PFSK-1 (cell line): Measurements from ENCODE around the gene ALKBH5.
A peak's percentile ranks its signal among the peaks of the same experiment; 100 is the strongest.

Experiments used
- FOXP2 ChIP-seq: optimal IDR thresholded peaks from 2 replicates; pipeline ENCODE3; 2011; ENCODE audit warnings: borderline replicate concordance, control low read depth, inconsistent platforms; ENCODE audit not compliant: insufficient read depth; ENCODE audit errors: extremely low read length, extremely low read depth
- POLR2AphosphoS5 ChIP-seq: IDR thresholded peaks from 2 replicates; pipeline ENCODE4 v1.6.1; 2012; ENCODE audit warnings: low read depth, mild to moderate bottlenecking, control low read depth, low read length, moderate library complexity
- REST ChIP-seq, 2 experiments: IDR thresholded peaks; 2 replicates each; pipeline versions ENCODE4 v1.6.1 to v1.8.0; 2011 to 2012; ENCODE audit warnings: low read depth in 2 of 2, low read length in 2 of 2, control low read depth in 1 of 2, inconsistent platforms in 1 of 2, mild to moderate bottlenecking in 1 of 2, moderate library complexity in 1 of 2; ENCODE audit not compliant: insufficient read depth in 1 of 2
- SIN3A ChIP-seq: IDR thresholded peaks from 2 replicates; pipeline ENCODE4 v1.6.1; 2012; ENCODE audit warnings: mild to moderate bottlenecking, low read length, moderate library complexity, borderline replicate concordance; ENCODE audit not compliant: insufficient read depth
- TAF1 ChIP-seq: IDR thresholded peaks from 2 replicates; pipeline ENCODE4 v1.6.1; 2012; ENCODE audit warnings: low read length, control low read depth, borderline replicate concordance; ENCODE audit not compliant: insufficient read depth

Gene ALKBH5

GRCh38 chr17:18224387-18225120, 40.9 kb downstream of the ALKBH5 start:
- no peak for TF ChIP-seq POLR2AphosphoS5
- TF ChIP-seq FOXP2: no peak

- 0 out of 2 replicates have a peak, but pooled peaks have one; percentile 48 for TF ChIP-seq TAF1
- TF ChIP-seq POLR2AphosphoS5: no peak
These were observed 41.6 kb downstream of the ALKBH5 start, which contains the start of gene LLGL1 for GRCh38 chr17:18225121-18225641. LLGL1 (plus strand) TSS chr17:18225635; CDS start chr17:18225683, 48 bp downstream.

- TF ChIP-seq REST (IDR thresholded peaks at IDR 0.05; ENCODE audit: insufficient read depth in 1 of 2, low read depth in 2 of 2, low read length in 2 of 2) (no peak), FOXP2 (no peak), TAF1 (no peak), POLR2AphosphoS5 (no peak), SIN3A (no peak)
These were observed 42.1 kb downstream of the ALKBH5 start for GRCh38 chr17:18225642-18226283.

GRCh38 chr17:18226284-18226945, 42.8 kb downstream of the ALKBH5 start:
- TF ChIP-seq TAF1 (no peak), FOXP2 (no peak), SIN3A (no peak)

DNA sequence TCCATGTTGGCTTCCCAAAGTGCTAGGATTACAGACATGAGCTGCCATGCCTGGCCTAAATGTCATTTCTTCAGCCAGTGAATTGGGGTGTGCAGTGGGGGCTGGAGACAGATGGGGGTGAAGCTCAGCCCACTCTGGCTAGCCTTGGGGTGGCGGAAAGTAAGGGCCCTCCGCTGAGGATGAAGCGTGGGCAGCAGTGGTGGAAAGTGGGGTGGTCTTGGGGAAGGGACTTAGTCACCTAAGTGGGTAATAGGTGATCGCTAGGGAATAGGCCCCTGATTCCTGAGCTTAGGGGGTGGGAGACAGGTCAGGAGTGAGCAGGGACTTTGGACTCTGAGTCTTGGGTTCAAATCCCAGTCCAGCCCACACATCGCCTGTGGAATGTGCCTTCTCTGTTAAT, 44.0 kb downstream of the ALKBH5 start:
- no peak for TF ChIP-seq SIN3A
- no peak for TF ChIP-seq TAF1
- TF ChIP-seq FOXP2: no peak
- no peak for TF ChIP-seq POLR2AphosphoS5
- no peak for TF ChIP-seq REST (IDR thresholded peaks at IDR 0.05; ENCODE audit: insufficient read depth in 1 of 2, low read depth in 2 of 2, low read length in 2 of 2)

DNA sequence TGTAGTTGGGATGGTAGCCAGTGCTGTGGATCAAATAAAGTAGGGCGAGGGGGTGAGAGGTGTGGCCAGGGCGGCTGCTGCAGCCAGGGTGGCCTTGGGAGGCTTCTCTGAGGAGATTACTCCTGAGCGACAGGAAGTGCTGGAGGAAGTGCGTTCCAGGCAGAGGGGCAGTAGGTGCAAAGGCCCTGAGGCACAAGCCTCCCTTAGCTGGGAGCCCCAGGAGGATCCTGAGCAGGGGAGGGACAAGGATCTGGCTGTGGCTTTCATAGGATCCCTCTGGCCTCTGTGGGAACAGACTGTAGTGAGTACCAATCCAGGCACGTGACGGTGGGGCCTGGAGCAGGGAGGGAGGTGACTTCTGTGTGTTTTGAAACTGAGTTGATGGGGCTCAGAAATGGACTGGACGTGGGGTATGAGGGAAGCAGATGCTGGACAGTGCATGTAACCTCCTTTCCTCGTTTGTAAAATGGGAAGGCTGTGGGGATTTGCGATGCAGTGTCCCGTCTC, 44.6 kb downstream of the ALKBH5 start:
- TF ChIP-seq POLR2AphosphoS5 (no peak), TAF1 (no peak), SIN3A (no peak), REST (IDR thresholded peaks at IDR 0.05; ENCODE audit: insufficient read depth in 1 of 2, low read depth in 2 of 2, low read length in 2 of 2) (no peak), FOXP2 (no peak)
